GM18519 (cell line): ENCODE measurements around the gene PTH1R.

Source experiments
- ATAC-seq: cut with Tn5 transposase; IDR thresholded peaks from one replicate; pipeline ENCODE4 v1.9.1; 2021; ENCODE audit warnings: mild to moderate bottlenecking, moderate library complexity; ENCODE audit not compliant: unreplicated experiment, low FRiP score

PTH1R gene

GRCh38 chr3:46942076-46942475 is 64.6 kb downstream of the PTH1R start:
- no peak for ATAC-seq

DNA sequence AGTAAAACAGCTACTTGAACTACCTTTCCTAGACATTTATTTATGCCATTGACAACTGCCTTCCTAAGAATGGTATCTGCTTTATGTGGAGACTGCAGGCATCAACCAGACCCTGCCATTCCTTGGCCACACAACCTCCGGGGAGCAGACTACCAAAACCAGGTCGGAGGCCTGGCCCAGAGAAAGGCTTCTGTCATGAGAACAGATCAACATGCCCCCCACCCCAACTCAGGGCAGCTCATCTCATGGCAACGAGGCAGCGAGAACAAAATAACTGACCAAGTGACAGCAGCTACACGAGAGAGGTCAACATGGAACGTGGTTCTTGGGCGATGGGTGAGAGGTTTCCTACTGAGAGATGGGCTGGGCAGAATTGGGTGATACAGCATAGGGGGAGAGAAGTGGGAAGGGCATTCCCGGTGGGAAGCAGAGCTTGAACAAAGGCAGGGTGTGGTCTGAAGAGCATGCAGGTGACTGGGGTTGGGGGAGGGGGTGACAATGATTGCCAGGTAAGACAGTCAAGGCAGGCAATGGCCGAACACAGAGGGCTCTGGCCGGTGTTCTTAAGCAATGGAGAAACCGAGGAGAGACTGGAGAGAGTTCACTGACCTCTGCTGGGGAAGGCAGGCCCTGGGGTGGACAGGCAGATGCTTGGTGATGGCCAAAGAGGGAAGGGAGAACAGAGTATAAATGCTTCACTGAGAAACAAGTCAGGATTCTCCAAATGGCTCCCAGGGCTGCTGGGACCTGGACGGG is 65.1 kb downstream of the PTH1R start:
- no peak for ATAC-seq

DNA sequence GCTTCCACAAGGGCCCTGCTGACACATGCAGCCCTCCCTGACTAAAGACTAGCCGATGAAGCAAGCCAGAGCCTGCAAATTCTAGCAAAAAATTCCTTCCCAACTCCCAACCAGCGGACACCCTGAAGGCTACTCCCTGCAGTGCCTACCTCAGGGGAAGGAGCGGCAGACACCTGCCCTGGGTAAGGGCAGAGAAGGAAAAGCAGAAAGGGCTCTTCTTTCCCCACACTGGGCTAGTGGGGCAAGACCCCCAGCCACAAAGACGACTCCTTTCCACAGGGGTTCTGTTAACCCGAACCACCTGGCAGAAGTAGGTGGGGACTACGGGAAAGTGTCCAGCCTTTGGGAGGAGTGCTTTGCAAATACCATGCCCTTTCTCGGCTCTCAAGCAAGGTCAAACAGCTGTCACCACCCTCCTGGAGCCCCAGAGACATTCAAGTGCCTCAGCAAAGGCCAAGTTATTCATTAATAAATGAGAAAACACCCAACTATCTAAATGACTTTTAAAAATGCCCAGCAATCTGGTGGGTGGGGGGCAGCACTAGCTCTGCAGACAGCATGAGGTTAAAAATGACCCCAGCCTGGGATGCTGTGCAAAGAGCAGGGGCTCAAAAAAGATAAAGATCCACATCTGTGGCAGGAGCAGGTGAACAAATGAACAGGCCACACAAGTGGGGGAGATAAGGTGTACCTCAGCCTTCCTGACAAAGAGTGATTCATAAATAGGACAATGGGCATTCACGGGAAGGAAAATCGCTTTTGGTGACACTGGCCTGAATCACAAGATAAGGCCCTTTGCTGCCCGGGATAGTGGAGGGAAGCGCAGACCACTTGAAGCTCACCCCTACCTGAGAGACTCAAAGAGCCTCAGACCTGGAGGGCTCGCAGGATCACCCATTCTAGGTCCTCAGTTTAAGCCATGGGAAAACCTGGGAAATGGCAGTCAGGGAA is 66.0 kb downstream of the PTH1R start:
- ATAC-seq = no peak

GRCh38 chr3:46944191-46944590 is 66.7 kb downstream of the PTH1R start:
- no peak for ATAC-seq

DNA sequence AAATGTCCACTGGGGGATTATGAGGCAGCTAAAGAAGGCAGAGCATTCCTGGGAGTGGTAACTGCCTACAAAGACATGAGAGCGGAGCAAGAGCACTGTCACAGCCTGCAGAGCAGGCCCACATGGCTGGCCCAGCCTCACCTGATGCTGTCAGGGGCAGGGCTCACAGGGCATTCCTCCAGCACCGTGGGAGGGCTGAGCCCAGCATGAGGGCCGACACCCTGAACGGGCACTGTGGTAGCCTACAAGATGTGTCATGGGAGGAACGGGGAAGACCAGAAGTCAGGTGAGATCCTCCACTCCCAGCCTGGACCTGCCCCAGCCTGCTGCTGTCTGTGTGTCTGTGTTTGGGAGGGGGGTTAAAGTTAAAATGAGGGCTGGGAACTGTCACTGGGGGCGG is 68.9 kb downstream of the PTH1R start:
- ATAC-seq = no peak

DNA sequence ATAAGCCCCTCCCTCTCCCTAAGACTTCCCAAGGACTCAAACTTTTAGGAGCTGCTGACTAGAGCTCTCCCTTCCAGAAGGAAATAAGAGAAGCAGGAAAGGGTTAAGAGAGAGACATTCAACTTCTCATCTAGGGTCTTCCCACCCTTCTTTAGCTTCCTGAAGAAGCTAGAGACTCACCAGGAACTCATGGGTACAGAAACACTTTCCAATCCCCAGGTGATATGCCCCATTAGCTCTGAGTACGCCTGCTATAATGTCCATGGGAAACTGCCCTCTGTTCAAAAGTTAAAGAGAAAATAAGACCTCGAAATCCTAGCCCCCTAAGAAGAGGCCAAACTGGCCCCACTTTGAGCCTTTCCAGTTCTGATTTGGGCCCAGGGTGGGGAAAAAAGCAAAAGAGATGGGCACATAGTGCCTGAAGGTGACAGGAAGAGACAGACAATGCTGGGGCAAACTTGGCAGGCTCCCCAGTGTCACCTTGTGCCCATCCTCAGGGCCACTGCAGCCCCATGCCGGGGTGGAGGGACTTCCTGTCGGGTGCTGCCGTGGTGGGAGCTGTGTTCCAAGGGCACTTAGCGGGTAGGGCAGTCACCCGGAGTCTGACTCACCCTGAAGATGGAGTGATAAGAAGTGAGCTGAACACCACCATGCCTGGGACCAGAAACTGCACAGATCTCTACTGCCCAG is 69.5 kb downstream of the PTH1R start:
- ATAC-seq = no peak

GRCh38 chr3:46947546-46947901 is 70.0 kb downstream of the PTH1R start:
- ATAC-seq = no peak

GRCh38 chr3:46947981-46948791 is 70.7 kb downstream of the PTH1R start:
- ATAC-seq = no peak

DNA sequence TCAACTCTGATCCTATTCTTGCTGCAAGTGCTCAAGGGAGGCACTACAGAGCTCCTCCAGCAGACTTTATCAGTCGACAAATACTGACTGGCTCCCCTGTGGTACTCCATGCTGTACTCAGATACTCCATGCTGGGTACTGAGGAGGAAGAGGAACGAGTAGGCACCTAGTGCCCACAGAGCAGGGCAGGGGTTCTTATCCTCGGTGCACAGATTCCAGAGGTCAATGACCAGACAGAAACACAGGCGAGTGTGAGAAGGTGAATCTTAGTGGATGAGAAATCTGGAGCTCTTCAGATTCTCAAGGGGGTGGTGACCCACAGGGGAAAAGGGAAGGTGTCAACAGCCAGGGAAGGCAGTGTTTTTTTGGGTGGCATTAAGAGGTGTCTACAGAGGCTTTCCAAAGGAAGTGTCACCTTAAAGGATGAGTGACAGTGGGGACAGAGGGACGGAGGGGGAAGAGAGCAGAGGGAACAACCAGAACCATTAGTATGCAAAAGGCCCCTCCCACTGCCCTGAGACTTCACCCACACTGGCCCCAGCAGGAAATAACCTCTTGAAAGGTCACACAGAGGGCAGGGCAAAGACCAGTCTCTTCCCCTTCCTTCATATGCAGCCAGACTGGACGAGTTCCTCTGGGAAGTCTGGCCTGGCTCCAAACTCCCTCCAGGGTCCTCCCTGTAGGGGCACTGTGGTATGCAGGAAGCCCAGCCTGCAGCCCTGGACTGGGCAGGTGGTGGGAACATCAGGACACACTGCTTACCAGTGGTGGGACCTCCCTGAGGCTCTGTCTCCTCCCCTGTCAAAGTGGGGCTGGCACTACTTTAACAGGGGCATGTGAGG is 71.5 kb downstream of the PTH1R start:
- ATAC-seq = no peak

GRCh38 chr3:46950177-46950576 is 72.7 kb downstream of the PTH1R start:
- no peak for ATAC-seq

DNA sequence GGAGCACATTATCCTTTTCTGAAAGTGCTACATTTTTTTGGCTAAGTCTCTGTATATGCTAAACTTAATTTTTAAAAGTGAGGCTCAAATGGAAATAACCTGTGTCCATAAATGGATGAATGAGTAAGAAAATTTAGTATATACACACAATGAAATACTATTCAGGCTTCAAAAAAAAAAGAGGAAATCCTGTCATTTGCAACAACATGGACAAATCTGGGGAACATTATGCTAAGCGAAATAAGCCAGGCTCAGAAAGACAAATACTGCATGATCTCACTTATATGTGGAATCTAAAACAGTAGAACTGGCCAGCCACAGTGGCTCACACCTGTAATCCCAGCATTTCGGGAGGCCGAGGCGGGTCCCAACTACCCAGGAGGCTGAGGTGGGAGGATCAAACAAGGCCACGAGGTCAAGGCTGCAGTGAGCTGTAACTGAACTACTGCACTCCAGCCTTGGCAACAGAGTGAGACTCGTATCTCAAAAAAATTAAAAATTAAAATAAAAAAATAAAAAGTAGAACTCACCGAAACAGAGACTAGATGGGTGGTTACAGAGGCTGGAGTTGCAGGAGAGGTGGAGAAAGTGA is 73.2 kb downstream of the PTH1R start:
- no peak for ATAC-seq

DNA sequence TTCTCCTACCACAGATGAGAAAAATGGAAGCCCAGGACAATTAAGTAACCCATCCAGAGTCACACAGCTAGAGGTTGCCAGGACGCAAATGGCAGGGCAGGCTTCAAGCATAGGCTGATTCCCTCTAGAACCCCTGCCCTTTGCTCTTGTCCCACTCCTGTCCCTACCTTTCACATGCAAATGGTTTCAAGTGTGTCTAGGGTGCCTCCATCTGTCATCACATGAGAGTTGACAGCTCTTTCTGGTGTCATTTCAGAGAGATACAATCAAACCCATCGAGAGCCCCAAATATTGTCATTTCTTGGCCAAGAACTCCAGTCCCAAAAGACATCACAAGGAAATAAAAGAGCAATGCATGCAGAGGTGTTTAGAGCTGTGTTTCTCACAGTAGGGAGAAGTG is 75.3 kb downstream of the PTH1R start:
- no peak for ATAC-seq
